Measurements from ENCODE around the gene ARHGEF28.

The ARHGEF28 gene

DNA sequence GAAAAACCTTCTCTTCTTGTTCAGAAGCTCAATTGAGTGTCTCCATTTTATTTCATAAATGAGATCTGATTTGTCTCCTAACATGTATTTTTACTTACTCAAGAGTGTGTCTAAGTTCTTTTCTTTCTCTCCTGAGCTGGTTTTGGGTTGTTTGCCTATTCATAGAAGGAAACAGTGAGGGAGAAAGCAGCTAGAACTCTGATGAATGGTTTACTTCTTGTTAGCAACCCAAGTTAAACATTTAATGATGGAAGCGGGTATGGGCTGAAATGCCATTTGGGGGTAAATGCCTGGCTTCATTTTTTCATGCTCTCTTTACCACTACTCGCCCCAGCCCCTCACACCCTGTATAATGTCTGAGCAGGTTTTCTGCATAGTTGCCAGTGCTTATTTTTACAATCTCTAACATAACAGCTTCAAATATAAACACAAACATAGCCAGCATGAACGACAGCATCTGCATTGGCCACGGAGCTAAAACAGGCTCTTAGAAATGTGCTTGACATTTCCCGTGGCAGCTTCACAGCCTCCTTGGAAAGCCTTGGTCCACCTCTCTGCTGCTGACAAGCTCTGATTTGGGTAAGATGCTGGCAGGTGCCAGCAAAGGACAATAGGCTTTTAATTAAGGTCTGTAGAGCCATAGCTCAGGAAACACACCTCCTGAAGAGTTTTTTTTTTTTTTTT, 321.1 kb downstream of the ARHGEF28 start:
- no peak overlapping the region for H3K27ac ChIP-seq (replicated peaks)
- no peaks in the 10 kb centered on the region for H3K27me3 ChIP-seq (ENCODE audit: insufficient read depth, poor library complexity, severe bottlenecking)
- no peak overlapping the region for H3K4me3 ChIP-seq (replicated peaks; ENCODE audit: insufficient read depth, low read length)
- no peak for DNase-seq (ENCODE audit: low read depth in 1 of 2, low spot score in 1 of 2)
- TF ChIP-seq GABPA (IDR thresholded peaks at IDR 0.05; ENCODE audit: low read depth) (no peak), SPI1 (IDR thresholded peaks at IDR 0.05; ENCODE audit: borderline replicate concordance, low read depth) (no peak), CTCF (IDR thresholded peaks at IDR 0.05; ENCODE audit: insufficient read depth, low read length) (no peak), POLR2AphosphoS5 (IDR thresholded peaks at IDR 0.05; ENCODE audit: low read depth) (no peak)
- TF ChIP-seq, protein P1, sequence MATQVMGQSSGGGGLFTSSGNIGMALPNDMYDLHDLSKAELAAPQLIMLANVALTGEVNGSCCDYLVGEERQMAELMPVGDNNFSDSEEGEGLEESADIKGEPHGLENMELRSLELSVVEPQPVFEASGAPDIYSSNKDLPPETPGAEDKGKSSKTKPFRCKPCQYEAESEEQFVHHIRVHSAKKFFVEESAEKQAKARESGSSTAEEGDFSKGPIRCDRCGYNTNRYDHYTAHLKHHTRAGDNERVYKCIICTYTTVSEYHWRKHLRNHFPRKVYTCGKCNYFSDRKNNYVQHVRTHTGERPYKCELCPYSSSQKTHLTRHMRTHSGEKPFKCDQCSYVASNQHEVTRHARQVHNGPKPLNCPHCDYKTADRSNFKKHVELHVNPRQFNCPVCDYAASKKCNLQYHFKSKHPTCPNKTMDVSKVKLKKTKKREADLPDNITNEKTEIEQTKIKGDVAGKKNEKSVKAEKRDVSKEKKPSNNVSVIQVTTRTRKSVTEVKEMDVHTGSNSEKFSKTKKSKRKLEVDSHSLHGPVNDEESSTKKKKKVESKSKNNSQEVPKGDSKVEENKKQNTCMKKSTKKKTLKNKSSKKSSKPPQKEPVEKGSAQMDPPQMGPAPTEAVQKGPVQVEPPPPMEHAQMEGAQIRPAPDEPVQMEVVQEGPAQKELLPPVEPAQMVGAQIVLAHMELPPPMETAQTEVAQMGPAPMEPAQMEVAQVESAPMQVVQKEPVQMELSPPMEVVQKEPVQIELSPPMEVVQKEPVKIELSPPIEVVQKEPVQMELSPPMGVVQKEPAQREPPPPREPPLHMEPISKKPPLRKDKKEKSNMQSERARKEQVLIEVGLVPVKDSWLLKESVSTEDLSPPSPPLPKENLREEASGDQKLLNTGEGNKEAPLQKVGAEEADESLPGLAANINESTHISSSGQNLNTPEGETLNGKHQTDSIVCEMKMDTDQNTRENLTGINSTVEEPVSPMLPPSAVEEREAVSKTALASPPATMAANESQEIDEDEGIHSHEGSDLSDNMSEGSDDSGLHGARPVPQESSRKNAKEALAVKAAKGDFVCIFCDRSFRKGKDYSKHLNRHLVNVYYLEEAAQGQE (IDR thresholded peaks at IDR 0.05; ENCODE audit: insufficient replicate concordance, low read depth) = no peak

DNA sequence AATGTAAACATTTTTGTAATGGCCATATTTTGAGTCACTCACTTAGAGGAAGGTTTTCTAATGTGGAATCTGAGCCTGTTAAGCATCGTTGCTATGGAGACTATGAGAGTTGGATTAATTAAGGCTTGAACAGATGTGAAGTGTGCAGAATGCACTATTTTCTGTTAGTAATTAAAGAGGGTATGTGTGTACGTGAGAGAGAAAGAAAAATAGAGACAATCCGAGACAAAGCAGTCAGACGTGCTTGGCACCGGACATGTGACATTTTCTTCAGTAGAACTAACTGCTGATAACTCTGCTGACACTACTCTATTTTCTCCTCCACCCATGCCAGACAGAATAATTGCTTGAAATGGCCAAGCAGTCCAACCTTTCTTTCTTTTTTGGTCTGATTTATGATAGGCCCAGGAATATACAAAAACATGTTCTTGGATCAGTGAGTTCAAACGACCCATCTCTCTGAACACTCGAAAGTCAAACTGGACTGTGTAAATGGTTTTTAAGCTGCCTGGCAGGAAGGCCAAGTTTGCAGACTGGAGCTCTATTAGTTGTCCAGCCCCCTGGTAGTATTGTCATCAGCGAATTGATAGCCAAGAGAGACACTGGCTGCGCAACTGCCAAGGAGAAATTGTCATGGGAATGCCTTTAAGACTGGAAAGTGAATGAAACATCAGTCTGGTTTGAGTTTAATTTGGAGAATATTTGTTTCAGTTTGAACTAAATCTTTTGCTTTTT, 322.1 kb downstream of the ARHGEF28 start:
- DNase-seq (ENCODE audit: low read depth in 1 of 2, low spot score in 1 of 2) = no peak
- TF ChIP-seq CTCF (IDR thresholded peaks at IDR 0.05; ENCODE audit: insufficient read depth, low read length) (no peak), POLR2AphosphoS5 (IDR thresholded peaks at IDR 0.05; ENCODE audit: low read depth) (no peak), GABPA (IDR thresholded peaks at IDR 0.05; ENCODE audit: low read depth) (no peak), SPI1 (IDR thresholded peaks at IDR 0.05; ENCODE audit: borderline replicate concordance, low read depth) (no peak)
- TF ChIP-seq, protein P1 (IDR thresholded peaks at IDR 0.05; ENCODE audit: insufficient replicate concordance, low read depth) = no peak
- H3K27me3 ChIP-seq (ENCODE audit: insufficient read depth, poor library complexity, severe bottlenecking) = no peaks in the 10 kb centered on the region
- no peak overlapping the region for H3K27ac ChIP-seq (replicated peaks)
- H3K4me3 ChIP-seq (replicated peaks; ENCODE audit: insufficient read depth, low read length) = no peak overlapping the region

DNA sequence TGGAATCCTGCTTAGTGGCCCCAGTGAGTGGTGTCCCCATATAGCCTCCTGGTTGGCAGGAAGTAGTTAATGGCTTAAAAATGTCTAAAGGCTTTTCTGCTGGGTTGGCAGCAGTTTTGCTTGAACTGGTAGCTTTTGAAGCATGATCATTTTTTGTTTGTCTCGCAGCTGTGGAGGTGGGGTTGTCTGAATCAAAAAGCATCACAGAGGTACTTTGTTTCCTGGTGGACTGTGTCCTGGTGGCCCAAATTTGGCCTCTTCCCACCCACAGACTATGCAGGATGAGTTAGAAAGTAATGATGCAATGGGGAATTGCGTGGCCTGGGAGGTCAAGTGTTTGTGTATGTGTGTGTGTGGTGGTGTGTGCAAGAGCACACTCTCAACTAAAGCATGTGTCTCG, 322.7 kb downstream of the ARHGEF28 start:
- no peak overlapping the region for H3K27ac ChIP-seq (replicated peaks)
- DNase-seq (ENCODE audit: low read depth in 1 of 2, low spot score in 1 of 2) = no peak
- H3K4me3 ChIP-seq (replicated peaks; ENCODE audit: insufficient read depth, low read length) = no peak overlapping the region
- TF ChIP-seq, protein P1 (IDR thresholded peaks at IDR 0.05; ENCODE audit: insufficient replicate concordance, low read depth) = no peak
- TF ChIP-seq CTCF (IDR thresholded peaks at IDR 0.05; ENCODE audit: insufficient read depth, low read length) (no peak), POLR2AphosphoS5 (IDR thresholded peaks at IDR 0.05; ENCODE audit: low read depth) (no peak), GABPA (IDR thresholded peaks at IDR 0.05; ENCODE audit: low read depth) (no peak), SPI1 (IDR thresholded peaks at IDR 0.05; ENCODE audit: borderline replicate concordance, low read depth) (no peak)
- H3K27me3 ChIP-seq (ENCODE audit: insufficient read depth, poor library complexity, severe bottlenecking) = no peaks in the 10 kb centered on the region

Measured in HL-60 (cell line).